ENCODE results near the gene ABI1. TPM values are rescaled to one million over a fixed set of nuclear protein-coding genes. Genes with fewer than 3 reads are reported as not detected.
A peak's percentile ranks its signal among the peaks of the same experiment; 100 is the strongest.

ABI1 gene
- total and polyA plus RNA-seq, 9 of the 15 experiments (the other 6 are each of a cell fraction or from before 2014, with no cell fraction given) = 22.1 to 52.3 (median 39.0) TPM

GRCh38 chr10:26765549-26765948 is 95.2 kb downstream of the ABI1 start:
- in situ Hi-C loops (cut with MboI) = no loop called here
- Histone ChIP-seq H3K9me1 (ENCODE audit: control insufficient read depth, insufficient read depth, low read length) (no peaks in the 10 kb centered on the region), H2AFZ (ENCODE audit: low read depth, low read length) (no peak overlapping the region), H3K4me1 (replicated peaks in 1 of 2; ENCODE audit: control insufficient read depth in 2 of 2, insufficient read depth in 2 of 2, low read length in 2 of 2) (no peaks in the 10 kb centered on the region), H3K4me2 (ENCODE audit: insufficient read depth, low read length) (no peak overlapping the region), H3K4me3 (no peak overlapping the region), H4K20me1 (replicated peaks; ENCODE audit: control insufficient read depth, insufficient read depth, low read length) (no peaks in the 10 kb centered on the region), H3K79me2 (ENCODE audit: control insufficient read depth, insufficient read depth, low read length) (no peaks in the 10 kb centered on the region), H3K9ac (ENCODE audit: insufficient read depth in 1 of 2, low read depth in 2 of 2, low read length in 2 of 2) (no peak overlapping the region), H3K27ac (ENCODE audit: extremely low read depth, low read depth, low read length) (no peak overlapping the region), H3K9me3 (replicated peaks; ENCODE audit: control insufficient read depth, insufficient read depth, low read depth, low read length) (no peaks in the 10 kb centered on the region), H3K27me3 (ENCODE audit: control insufficient read depth in 2 of 2, insufficient read depth in 2 of 2, low read length in 2 of 2) (no peaks in the 10 kb centered on the region), H3K36me3 (ENCODE audit: control insufficient read depth, insufficient read depth, low read length) (peaks cover 12% of the 10 kb centered on the region; the same call in 1 of the 3 replicates)
- ATAC-seq (no peak), DNase-seq (ENCODE audit: extremely low read depth in 1 of 4, low spot score in 3 of 4) (no peak), FAIRE-seq (no peak)
- intact Hi-C loops (cut with micrococcal nuclease) = no loop called here
- no peak for TF ChIP-seq TAL1 (IDR thresholded peaks at IDR 0.05)
- no peak for TF ChIP-seq NCOR1 (IDR thresholded peaks at IDR 0.05)
- peak; percentile 37 for TF ChIP-seq HNRNPK (IDR thresholded peaks at IDR 0.05; ENCODE audit: low read depth, low read length, poor library complexity, severe bottlenecking)
- POLR2A ChIA-PET = no interaction called here
- WGBS (ENCODE audit: insufficient coverage, low coverage, missing lambda C conversion rate) = 76% methylated on average over 2 of the region's 2 CpGs
- no TSS peak for BruUV-seq (replicated peaks)
- CTCF ChIA-PET (ENCODE audit: low intra/inter-chr PET ratio) = no interaction called here

GRCh38 chr10:26759008-26759407 is 101.8 kb downstream of the ABI1 start:
- H3K9me3 ChIP-seq (replicated peaks; ENCODE audit: control insufficient read depth, insufficient read depth, low read depth, low read length) = no peaks in the 10 kb centered on the region
- H3K27ac ChIP-seq (ENCODE audit: extremely low read depth, low read depth, low read length) = 0 out of 3 replicates have a peak overlapping the region, but pooled peaks have one; percentile 6
- TF ChIP-seq NFE2 (IDR thresholded peaks at IDR 0.05; ENCODE audit: low read depth) (0 out of 2 replicates have a peak, but pooled peaks have one; percentile 33), PHF8 (IDR thresholded peaks at IDR 0.05; ENCODE audit: borderline replicate concordance, low read length) (no peak)
- H4K20me1 ChIP-seq (replicated peaks; ENCODE audit: control insufficient read depth, insufficient read depth, low read length) = no peaks in the 10 kb centered on the region
- no peak overlapping the region for H3K9ac ChIP-seq (ENCODE audit: insufficient read depth in 1 of 2, low read depth in 2 of 2, low read length in 2 of 2)
- no peaks in the 10 kb centered on the region for H3K9me1 ChIP-seq (ENCODE audit: control insufficient read depth, insufficient read depth, low read length)
- H3K4me2 ChIP-seq (ENCODE audit: insufficient read depth, low read length) = no peak overlapping the region
- ChIA-PET CTCF (ENCODE audit: low intra/inter-chr PET ratio) (no interaction called here), POLR2A (interaction anchor here (0.6 to 0.7 kb wide), 2 partner anchors 52 to 79 kb away, joined by 3 to 4 read pairs; no protein-coding TSS in a partner anchor)
- no peak for DNase-seq (ENCODE audit: extremely low read depth in 1 of 4, low spot score in 3 of 4)
- peaks cover 0 to 6% of the 10 kb centered on the region in 2 experiments; a peak in 3 of 5 replicates for H3K4me1 ChIP-seq (replicated peaks in 1 of 2; ENCODE audit: control insufficient read depth in 2 of 2, insufficient read depth in 2 of 2, low read length in 2 of 2)
- peak; percentile 53 for ATAC-seq
- BruUV-seq (replicated peaks) = no TSS peak
- H3K27me3 ChIP-seq (ENCODE audit: control insufficient read depth in 2 of 2, insufficient read depth in 2 of 2, low read length in 2 of 2) = no peaks in the 10 kb centered on the region
- no peak overlapping the region for H2AFZ ChIP-seq (ENCODE audit: low read depth, low read length)
- no peak for FAIRE-seq
- intact Hi-C loops (cut with micrococcal nuclease) (loop anchor here (5.0 kb wide), 1 partner anchor 103 kb away; the partner anchor contains the start of gene ABI1), in situ Hi-C loops (cut with MboI) (no loop called here)
- H3K79me2 ChIP-seq (ENCODE audit: control insufficient read depth, insufficient read depth, low read length) = no peaks in the 10 kb centered on the region
- WGBS (ENCODE audit: insufficient coverage, low coverage, missing lambda C conversion rate) = 56% methylated on average over 4 of the region's 4 CpGs
- no peak overlapping the region for H3K4me3 ChIP-seq
- peaks cover 28% of the 10 kb centered on the region; the same call in 2 of the 3 replicates for H3K36me3 ChIP-seq (ENCODE audit: control insufficient read depth, insufficient read depth, low read length)
